IPS-18c (cell line): Measurements from ENCODE around the gene OR10AD1.
A peak's percentile ranks its signal among the peaks of the same experiment; 100 is the strongest.

Experiments
- H3K4me3 ChIP-seq: 2 replicates; pipeline ENCODE4 v1.7.0; 2013; ENCODE audit warnings: low read depth, mild to moderate bottlenecking, low read length, moderate library complexity; ENCODE audit not compliant: insufficient read depth
- H3K9me3 ChIP-seq: one replicate; pipeline ENCODE4 v1.6.1; 2013; ENCODE audit warnings: mild to moderate bottlenecking, low read length, moderate library complexity; ENCODE audit not compliant: control insufficient read depth, insufficient read depth

OR10AD1 gene

GRCh38 chr12:48197971-48198671 is 5.0 kb downstream of the OR10AD1 start:
- peaks cover 2% of the 10 kb centered on the region for H3K9me3 ChIP-seq
- peak overlapping the region; percentile 70 for H3K4me3 ChIP-seq

GRCh38 chr12:48197549-48197970 is 5.5 kb downstream of the OR10AD1 start:
- Histone ChIP-seq H3K9me3 (peaks cover 2% of the 10 kb centered on the region), H3K4me3 (peak overlapping the region; percentile 49)

GRCh38 chr12:48194799-48195201 is 8.3 kb downstream of the OR10AD1 start:
- no peak overlapping the region for H3K4me3 ChIP-seq
- H3K9me3 ChIP-seq, result peaks cover 2% of the 10 kb centered on the region

- Histone ChIP-seq H3K4me3 (no peak overlapping the region), H3K9me3 (peaks cover 2% of the 10 kb centered on the region)
Measured at GRCh38 chr12:48193623-48194022, 9.5 kb downstream of the OR10AD1 start.

GRCh38 chr12:48192861-48193260 is 10.2 kb downstream of the OR10AD1 start:
- no peak overlapping the region for H3K4me3 ChIP-seq
- peaks cover 2% of the 10 kb centered on the region for H3K9me3 ChIP-seq

GRCh38 chr12:48191096-48191495 is 12.0 kb downstream of the OR10AD1 start:
- H3K4me3 ChIP-seq, result no peak overlapping the region

GRCh38 chr12:48189331-48190125 is 13.6 kb downstream of the OR10AD1 start:
- Histone ChIP-seq H3K4me3 (no peak overlapping the region), H3K9me3 (no peaks in the 10 kb centered on the region)

More at GRCh38 chr12:48191096-48191495, 12.0 kb downstream of the OR10AD1 start:
- H3K9me3 ChIP-seq, result no peaks in the 10 kb centered on the region

GRCh38 chr12:48187916-48188695 is 15.0 kb downstream of the OR10AD1 start:
- Histone ChIP-seq H3K4me3 (no peak overlapping the region), H3K9me3 (no peaks in the 10 kb centered on the region)

- H3K4me3 ChIP-seq, result peak overlapping the region; percentile 76; the same call in 1 of the 2 replicates
- no peaks in the 10 kb centered on the region for H3K9me3 ChIP-seq
Measured at GRCh38 chr12:48185181-48185919, 17.7 kb downstream of the OR10AD1 start.

- Histone ChIP-seq H3K9me3 (no peaks in the 10 kb centered on the region), H3K4me3 (peak overlapping the region; percentile 76)
Measured at GRCh38 chr12:48184549-48184922, 18.6 kb downstream of the OR10AD1 start.

- peak overlapping the region; percentile 76 for H3K4me3 ChIP-seq
- H3K9me3 ChIP-seq, result no peaks in the 10 kb centered on the region
Measured at GRCh38 chr12:48183876-48184548, 19.1 kb downstream of the OR10AD1 start.

GRCh38 chr12:48183091-48183875 is 19.8 kb downstream of the OR10AD1 start, which contains the start of gene CCDC184:
CCDC184 (plus strand) TSS chr12:48183644; CDS start chr12:48184123, 479 bp downstream.
- peak within 1 kb of the TSS; percentile 76 for H3K4me3 ChIP-seq
- H3K9me3 ChIP-seq, result no peaks in the 10 kb centered on the region

GRCh38 chr12:48182631-48183030 is 20.5 kb downstream of the OR10AD1 start:
- no peaks in the 10 kb centered on the region for H3K9me3 ChIP-seq
- H3K4me3 ChIP-seq, result peak overlapping the region; percentile 76

GRCh38 chr12:48180857-48181495 is 22.1 kb downstream of the OR10AD1 start:
- H3K9me3 ChIP-seq, result no peaks in the 10 kb centered on the region
- H3K4me3 ChIP-seq, result no peak overlapping the region

- no peak overlapping the region for H3K4me3 ChIP-seq
- H3K9me3 ChIP-seq, result no peaks in the 10 kb centered on the region
Measured at GRCh38 chr12:48180424-48180823, 22.7 kb downstream of the OR10AD1 start.
